COLO668 (cell line): ENCODE measurements around the gene SENP8.
"Not testable (repeated sequence)": the region's sequence is repeated elsewhere in the genome, so short reads cannot be mapped to it uniquely, and the experiment has no call there.

Experiments
- DNase-seq: peaks from one replicate; lab custom pipeline; 2025; ENCODE audit not compliant: unreplicated experiment; lab: John Stamatoyannopoulos, UW

The SENP8 gene

DNA sequence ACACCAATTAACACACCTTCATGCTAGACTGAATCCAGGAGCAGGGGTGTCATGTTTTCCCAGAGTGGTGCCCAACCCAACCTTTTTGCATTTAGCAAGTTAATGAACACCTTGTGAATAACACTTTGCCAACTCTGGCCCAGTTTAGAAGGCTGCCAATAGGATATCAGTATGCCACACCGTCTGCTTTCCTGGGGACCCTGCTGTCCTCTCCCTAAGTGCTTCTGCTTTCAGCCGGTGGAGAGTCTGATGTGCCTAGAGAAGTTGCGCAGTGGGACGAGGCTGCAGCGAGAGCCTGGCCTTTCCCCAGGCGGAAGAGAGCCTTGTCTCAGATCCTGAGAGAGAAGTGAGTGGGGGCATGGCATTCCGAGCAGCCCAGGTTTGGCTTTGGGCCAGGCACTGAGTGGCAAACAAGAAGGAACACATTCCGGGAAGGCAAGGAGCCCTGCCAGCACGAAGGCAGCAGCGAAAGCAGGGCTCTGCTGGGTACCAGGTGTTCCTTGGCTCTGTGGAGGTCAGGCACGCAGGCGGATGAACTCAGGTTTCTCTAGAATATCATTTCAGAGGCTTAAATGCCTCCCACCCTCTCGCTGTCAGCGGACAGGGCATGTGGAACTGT lies 36.9 kb downstream of the SENP8 start:
- DNase-seq = peak; percentile 70

DNA sequence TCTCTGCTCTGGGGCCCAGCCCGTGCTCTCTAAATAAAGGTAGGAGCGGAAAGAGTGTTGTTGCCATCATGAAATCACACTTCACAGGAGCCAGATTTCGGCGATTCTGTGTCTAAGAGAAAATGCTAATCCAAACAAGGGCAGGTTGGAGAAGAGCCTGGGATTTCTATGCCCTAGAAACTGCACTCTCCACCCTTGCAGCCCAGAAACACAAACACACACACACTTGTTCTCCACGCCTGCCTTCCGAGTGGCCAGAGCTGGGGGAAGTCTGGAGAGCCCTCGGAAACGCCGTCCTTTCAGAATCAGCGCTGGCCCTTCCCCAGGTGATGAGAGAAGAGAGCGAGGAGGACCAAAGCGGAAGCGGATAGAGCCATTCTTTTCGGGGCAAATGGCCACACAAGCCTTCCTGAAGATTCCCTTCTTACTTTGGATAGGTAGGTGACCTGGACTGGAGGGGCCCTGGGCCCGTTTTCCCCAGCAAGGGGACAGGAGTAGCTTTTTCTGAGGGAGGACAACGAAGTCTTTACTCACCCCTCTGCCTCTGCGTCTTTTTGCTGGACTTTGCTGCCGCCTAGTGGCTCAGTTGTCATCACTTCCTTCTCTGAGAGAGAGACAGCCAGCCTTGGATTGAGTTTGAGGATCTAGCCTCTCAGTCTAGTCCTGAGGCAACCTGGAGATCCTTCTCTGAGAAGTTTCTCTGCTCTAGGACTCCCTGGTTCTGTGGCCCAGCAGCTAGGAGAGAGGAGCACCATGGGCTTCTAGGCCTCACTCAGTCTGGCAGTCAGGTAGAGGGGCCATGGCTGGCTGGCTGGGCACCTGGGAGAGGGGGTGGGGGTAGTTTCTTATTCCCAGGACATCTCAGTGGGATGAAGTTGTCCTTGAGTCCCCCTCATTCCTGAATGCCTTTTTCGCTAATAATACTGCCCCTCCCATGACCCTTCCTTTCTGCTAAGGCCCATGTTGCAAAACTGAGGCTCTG lies 37.7 kb downstream of the SENP8 start:
- peak; percentile 87 for DNase-seq

- no peak for DNase-seq
Measured at GRCh38 chr15:72156928-72157327, 38.7 kb downstream of the SENP8 start.

DNA sequence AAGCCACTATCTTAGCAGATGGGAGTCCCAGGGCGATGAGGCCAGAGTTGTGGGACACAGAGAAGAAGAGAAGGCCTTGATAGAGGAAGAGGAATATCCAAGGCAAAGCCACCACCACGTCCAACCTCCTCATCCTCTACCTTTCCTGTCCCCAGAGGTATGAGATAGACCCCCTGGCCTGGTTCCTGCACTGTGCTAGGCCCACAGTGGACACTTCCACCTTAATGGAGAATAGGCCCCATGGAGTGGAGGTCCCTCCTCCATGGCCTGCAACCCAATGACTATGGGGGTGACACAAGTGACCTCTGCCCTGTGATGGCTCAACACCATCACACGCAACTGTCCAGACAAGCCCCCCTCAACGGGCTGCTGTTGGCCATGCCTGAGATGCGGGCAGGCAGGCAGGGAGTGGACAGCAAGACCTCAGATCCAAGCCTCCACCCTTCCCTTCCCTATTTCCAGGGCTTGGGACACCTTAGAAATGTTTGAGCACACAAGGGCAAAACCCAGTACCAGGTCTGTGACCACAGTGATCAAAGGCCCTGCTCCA lies 42.6 kb downstream of the SENP8 start:
- no peak for DNase-seq

DNA sequence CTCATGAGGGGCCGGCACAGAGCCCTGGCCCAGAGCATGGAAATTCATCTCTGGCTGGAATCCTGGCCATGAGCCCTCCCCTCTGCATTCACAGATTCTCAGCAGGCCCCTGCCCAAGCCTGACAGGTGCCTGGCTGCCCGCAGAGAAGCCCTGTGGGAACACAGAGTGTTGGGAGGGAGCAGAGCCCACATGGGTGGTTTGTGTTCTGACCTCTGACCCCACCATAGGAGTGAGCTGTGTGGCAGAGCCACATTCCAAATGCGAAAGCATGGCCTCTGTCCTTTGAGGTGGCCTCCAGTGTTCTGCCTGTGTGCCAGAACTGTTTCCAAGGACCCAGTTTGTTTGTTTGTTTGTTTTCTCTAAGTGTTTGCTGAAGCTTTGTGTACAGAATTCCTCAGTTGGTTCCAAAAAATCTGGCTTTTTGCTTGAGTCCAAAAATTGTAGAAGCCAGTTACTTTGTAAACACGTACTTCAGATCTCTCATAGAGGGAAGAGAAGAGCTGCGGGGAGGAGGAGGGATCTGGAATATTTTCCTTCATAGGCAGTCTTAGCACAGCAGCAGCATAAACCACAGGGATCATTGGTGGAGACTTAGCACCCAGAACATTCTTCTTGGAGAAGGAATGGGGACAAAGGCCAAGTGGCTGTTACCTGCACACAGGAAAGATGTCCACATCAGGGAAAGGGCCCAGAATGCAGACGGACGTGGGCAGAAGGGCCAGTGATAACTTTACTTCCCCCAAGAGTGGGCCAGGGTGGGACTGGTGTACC lies 43.3 kb downstream of the SENP8 start:
- no peak for DNase-seq

DNA sequence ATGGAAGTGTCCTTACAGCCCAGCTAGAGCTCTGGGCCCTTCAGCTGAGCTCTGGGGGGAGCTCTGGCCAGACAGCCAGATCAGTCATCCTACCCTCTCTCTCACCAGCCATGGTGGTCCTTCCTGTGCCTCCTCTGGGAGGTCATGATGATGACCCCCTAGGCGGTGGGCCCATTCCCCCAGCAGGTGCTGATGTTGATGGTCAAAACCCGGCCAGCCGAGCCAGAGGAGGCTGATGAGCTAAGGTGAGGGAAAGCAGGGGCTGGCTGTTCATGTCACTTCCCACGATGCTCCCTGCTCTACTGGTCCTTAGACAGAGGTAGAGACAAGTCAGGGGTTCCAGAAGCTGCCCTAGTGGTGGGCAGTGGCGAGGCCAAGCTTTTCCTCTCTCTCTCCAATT lies 44.4 kb downstream of the SENP8 start:
- no peak for DNase-seq

- no peak for DNase-seq
Measured at GRCh38 chr15:72163719-72164118, 45.5 kb downstream of the SENP8 start.

DNA sequence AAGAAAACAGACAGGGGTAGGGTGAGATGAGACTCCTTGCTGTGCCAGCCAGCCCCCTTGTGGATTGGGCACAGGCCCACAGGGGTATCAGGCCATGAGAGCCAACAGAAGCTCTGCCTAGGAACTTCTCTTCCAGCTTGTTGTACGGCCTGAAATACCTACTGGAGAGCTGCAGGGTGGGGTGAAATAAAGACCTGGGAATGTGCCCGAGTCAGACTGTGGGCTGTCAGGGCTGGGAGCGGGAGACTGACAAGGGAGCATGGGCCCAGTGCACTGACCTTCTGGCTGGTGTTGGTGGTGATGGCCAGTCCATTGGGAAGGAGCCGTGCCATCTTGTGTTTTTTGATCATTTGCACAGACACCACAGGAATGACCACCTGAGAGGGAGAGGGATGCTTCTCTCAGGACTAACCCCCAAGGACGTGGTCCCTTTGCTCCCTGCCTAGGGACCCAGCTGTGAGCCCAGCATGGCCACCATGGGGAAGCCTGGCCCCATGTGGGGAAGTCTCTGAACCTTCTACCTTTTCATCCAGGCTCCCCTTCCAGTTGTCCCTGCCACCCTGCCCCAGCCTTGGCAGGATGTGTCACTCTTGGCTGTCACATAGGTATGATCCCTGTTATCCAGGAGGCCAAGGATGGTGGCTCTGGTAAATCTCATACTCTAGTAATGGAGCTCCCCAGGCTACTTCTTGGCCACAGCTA lies 48.7 kb downstream of the SENP8 start:
- DNase-seq = no peak

DNA sequence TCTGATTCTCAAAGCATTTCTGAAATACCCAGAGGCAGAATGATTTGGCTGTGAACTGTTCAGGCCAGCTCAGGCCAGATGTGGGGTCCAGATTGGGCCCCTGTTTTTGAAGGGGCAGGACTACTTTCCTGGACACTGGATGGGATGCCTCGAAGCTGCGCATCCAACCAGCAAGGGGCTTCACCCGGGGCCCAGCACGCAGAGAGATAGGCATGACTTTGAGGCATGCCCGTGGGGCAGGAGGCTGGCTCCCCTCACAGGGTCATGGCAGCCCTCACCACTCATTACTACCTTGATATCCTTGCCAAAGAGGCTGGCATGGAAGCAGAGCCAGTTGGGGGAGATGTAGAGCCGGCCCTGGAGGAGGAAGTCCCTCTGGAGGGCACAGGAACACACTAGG lies 49.2 kb downstream of the SENP8 start:
- no peak for DNase-seq

DNA sequence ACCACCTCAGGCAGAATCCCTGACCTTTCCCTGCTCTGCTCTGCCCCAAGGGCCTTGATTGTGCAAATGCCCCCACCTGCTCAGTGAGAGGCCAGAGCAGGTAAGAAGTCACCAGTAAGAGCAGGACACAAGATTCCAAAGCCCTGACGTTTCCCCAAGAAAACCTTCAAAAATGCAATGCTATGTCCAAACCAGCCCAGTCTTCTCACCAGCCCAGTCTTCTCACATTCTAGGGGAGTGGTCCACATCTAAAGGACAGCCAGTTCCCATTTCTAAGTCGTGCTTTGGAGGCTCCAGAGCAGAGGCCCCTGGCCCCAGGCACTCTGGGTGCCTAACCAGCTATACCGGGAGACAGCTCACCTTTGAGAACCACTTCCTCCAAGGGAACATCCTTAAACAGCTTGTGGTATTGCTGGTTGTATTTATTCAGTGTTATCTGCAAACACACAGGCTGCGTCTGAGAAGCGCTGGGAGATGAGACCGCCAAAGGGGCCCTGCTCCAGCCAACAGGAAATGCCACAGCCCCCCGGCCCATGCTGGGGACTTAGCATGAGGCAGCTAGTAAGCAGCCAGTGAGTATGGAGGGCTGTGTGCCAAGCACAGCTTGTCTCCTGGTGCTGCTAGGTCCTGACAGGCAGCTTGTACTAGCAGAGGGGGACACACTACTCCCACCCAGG lies 50.1 kb downstream of the SENP8 start:
- peak; percentile 10 for DNase-seq

GRCh38 chr15:72168808-72169190 lies 50.6 kb downstream of the SENP8 start:
- no peak for DNase-seq

DNA sequence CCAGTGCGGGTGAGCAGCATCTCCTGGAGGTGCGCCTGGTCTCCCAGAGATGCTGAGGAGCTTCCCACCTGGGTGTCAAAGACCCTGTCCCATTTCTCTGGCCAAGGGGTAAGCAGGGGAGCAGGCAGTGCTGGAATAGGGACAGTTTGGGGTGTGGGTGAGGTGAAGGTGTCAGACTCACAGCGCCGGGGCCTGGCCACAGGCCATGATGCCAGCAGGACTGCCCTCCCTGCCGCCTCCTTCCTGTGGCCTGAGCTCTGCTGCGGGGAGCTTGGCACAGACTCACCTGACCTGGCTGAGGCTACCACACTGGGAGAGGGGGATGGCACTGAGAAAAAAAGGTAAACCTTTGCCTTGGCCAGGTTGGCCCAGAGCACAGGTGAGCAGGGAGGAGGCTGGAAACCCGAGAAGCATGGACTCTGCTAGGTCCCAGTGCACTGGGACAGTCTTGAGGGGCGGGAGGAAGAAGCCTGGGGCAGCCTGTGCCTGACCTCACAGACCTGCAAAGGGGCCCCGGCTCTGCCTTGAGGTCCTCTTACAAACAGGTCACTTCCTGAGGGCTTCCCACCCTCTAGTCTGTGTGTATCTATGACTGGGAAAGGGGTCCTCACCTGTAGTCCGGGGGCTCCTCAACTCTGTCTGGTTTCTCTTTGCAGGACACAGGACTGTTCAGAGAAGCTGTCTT lies 51.2 kb downstream of the SENP8 start:
- no peak for DNase-seq

DNA sequence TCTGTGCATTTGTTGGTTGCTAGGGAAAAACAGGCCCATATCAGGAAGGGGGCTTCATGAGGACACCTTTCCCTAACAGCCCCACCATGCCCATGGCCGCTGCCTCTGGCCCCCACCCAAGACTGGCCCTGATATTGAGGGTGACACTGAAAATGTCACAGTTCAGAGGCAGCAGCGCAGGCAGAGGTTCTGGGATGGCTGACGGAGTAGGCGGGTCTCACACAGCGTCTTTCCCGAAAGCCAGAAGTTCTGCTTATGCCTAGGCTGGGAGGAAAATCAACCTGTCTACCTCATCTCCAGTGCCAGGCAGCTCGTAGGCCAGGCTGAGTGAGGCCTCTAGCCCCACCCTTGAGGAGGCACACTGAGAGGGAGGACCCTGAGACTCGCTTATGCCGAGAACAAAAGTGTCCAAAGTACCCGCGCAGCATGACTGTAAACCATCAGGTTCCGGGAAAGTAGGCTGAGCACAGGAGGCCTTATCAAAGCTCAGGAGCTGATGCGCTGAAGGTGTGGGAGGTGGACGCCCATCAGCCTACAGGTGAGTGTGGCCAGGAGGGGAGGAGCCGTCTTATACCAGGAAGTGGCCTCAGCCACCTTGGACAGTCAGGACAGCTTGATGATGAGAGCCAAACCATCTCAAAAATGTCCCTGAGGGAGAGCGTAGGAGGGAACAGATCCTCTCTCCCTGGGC lies 51.9 kb downstream of the SENP8 start:
- no peak for DNase-seq

DNA sequence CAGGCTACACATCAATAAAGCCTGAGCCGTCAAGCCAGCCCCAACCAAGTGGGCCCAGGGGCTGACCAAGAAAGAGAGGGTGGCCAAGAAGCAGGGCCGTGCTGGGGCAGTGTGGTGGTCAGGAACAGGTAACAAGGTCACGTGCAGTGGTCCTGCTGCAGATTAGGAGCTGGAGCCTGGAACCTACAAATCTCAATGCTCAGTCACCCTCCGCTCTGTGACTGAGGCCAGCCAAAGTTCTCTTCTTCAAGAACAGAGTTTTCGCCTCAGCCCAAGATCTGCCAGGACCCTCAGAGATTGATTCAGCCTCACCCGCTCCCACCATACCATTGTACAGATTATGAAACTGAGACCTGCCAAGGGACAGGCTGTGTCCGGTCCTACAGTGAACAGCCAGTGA lies 52.5 kb downstream of the SENP8 start:
- no peak for DNase-seq

DNA sequence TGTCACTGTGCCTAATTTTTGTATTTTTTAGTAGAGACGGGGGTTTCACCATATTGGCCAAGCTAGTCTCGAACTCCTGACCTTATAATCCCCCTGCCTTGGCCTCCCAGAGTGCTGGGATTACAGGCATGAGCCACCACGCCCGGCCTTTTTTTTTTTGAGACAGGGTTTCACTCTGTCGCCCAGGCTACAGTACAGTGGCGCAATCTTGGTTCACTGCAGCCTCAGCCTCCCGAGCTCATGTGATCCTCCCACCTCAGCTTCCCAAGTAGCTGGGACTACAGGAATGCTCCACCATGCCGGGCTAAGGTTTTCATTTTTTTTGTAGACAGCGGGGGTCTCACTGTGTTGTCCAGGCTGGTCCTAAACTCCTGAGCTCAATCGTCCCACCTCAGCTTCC lies 53.8 kb downstream of the SENP8 start:
- not testable (repeated sequence) for DNase-seq

GRCh38 chr15:72172796-72173195 lies 54.6 kb downstream of the SENP8 start:
- no peak for DNase-seq

DNA sequence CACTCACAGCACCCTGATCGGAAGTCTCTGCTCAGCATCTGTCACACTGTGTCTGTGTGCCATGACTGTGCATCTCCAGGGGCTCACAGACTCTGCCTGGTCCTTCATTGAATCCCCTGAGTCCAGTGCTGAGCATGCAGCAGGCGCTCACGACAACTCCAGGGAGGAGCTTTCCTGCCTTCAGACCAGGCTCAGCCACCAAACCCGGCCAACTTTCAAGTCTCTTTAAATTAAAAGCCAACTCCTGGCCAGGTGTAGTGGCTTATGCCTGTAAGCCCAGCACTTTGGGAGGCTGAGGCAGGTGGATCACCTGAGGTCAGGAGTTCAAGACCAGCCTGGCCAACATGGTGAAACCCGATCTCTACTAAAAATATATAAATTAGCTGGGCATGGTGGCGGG lies 55.2 kb downstream of the SENP8 start:
- DNase-seq = no peak

- DNase-seq = no peak
Measured at GRCh38 chr15:72173864-72174550, 55.8 kb downstream of the SENP8 start.
